B cell (primary cell): ENCODE measurements around the gene GJA10. TPM values are rescaled to one million over a fixed set of nuclear protein-coding genes. Genes with fewer than 3 reads are reported as not detected.

Experiments used
- ATAC-seq: fragments of 200-7000 bp; cut with Tn5 transposase; one replicate; pipeline ENCODE4 v1.10.0; 2021; ENCODE audit warnings: low read depth, mild to moderate bottlenecking, moderate number of reproducible peaks, moderate library complexity
- CTCF ChIA-PET: fragments of 350-600 bp; sonication (Branson Sonifier 250); formaldehyde crosslinking; loops from one replicate; lab custom pipeline; 2021; ENCODE audit warnings: antibody characterized with exemption, inconsistent platforms; lab: Charles Lee
- POLR2A ChIA-PET: fragments of 350-600 bp; sonication (Branson Sonifier 250); formaldehyde crosslinking; loops from one replicate; lab custom pipeline; 2021; ENCODE audit warnings: antibody characterized with exemption; lab: Charles Lee
- DNase-seq: peaks from one replicate; pipeline ENCODE4 v3.0.0; 2013
- H2AFZ ChIP-seq: 2 replicates; pipeline ENCODE4 v1.6.1; 2012; ENCODE audit warnings: mild to moderate bottlenecking, low read depth, low read length; ENCODE audit not compliant: insufficient read depth, poor library complexity, severe bottlenecking
- H3K27ac ChIP-seq, 2 donors: 1 replicate in 1 of 2; 2 replicates in 1 of 2; pipeline ENCODE4 v1.5.1; 2012 to 2013; ENCODE audit warnings: low read length in 2 of 2, mild to moderate bottlenecking in 2 of 2, moderate library complexity in 1 of 2
- H3K27me3 ChIP-seq, 4 experiments: fragments of 200-600 bp in 1 of 4; sonication (generic) in 1 of 4; replicated peaks in 1 of 4; 1 replicate in 2 of 4; 2 replicates in 2 of 4; pipeline versions ENCODE4 v1.6.1 to v1.7.0; 2013 to 2016; ENCODE audit warnings: low read length in 3 of 4, mild to moderate bottlenecking in 2 of 4, mixed read lengths in 1 of 4, moderate library complexity in 1 of 4; ENCODE audit not compliant: insufficient read depth in 4 of 4, control insufficient read depth in 3 of 4; ENCODE audit errors: control extremely low read depth in 1 of 4
- H3K36me3 ChIP-seq, 2 experiments: replicated peaks in 1 of 2; 1 replicate in 1 of 2; 2 replicates in 1 of 2; pipeline versions ENCODE4 v1.6.1 to v1.7.1; 2013; ENCODE audit warnings: low read length in 1 of 2; ENCODE audit not compliant: insufficient read depth in 2 of 2, control insufficient read depth in 1 of 2; ENCODE audit errors: control extremely low read depth in 1 of 2, extremely low read depth in 1 of 2
- H3K4me1 ChIP-seq, 2 donors: fragments of 200-600 bp in 1 of 2; sonication (generic) in 1 of 2; 1 replicate in 1 of 2; 2 replicates in 1 of 2; pipeline versions ENCODE4 v1.5.1 to v1.6.1; 2013 to 2017; ENCODE audit warnings: low read length in 2 of 2; ENCODE audit not compliant: control insufficient read depth in 2 of 2, insufficient read depth in 2 of 2
- H3K4me2 ChIP-seq: replicated peaks from 2 replicates; pipeline ENCODE3; 2012; ENCODE audit warnings: mild to moderate bottlenecking, low read depth, low read length; ENCODE audit not compliant: poor library complexity, severe bottlenecking
- H3K4me3 ChIP-seq, 5 experiments: fragments of 200-600 bp in 1 of 5; sonication (generic) in 1 of 5; 1 replicate in 3 of 5; 2 replicates in 2 of 5; pipeline versions ENCODE4 v1.5.1 to v1.7.0; 2011 to 2016; ENCODE audit warnings: low read length in 4 of 5, mild to moderate bottlenecking in 4 of 5, low read depth in 2 of 5, control low read depth in 1 of 5, moderate library complexity in 1 of 5; ENCODE audit not compliant: insufficient read depth in 1 of 5; ENCODE audit errors: control extremely low read depth in 1 of 5, extremely low read depth in 1 of 5
- H3K79me2 ChIP-seq: fragments of 200-600 bp; sonication (generic); one replicate; pipeline ENCODE4 v1.6.0; 2016; ENCODE audit warnings: low read length; ENCODE audit not compliant: control insufficient read depth, insufficient read depth
- H3K9ac ChIP-seq: fragments of 200-600 bp; sonication (generic); 2 replicates; pipeline ENCODE4 v1.6.1; 2017; ENCODE audit warnings: mild to moderate bottlenecking, low read length, moderate library complexity
- H3K9me3 ChIP-seq, 3 donors: one replicate each; pipeline versions ENCODE4 v1.6.1 to v1.7.1; 2013; ENCODE audit warnings: low read length in 2 of 3; ENCODE audit not compliant: control insufficient read depth in 2 of 3, insufficient read depth in 1 of 3; ENCODE audit errors: control extremely low read depth in 1 of 3
- H4K20me1 ChIP-seq: 2 replicates; pipeline ENCODE4 v1.6.0; 2012; ENCODE audit warnings: mild to moderate bottlenecking, low read length; ENCODE audit not compliant: insufficient read depth, control insufficient read depth, poor library complexity, severe bottlenecking
- H3K27ac Mint-ChIP-seq: one replicate; pipeline ENCODE4 v1.8.0; 2021; ENCODE audit warnings: mixed read lengths
- H3K27me3 Mint-ChIP-seq: one replicate; pipeline ENCODE4 v1.8.0; 2021; ENCODE audit warnings: mixed read lengths
- H3K4me1 Mint-ChIP-seq: one replicate; pipeline ENCODE4 v1.8.0; 2021; ENCODE audit warnings: mixed read lengths
- H3K4me3 Mint-ChIP-seq: one replicate; pipeline ENCODE4 v1.8.0; 2021; ENCODE audit warnings: mixed read lengths
- H3K9me3 Mint-ChIP-seq: one replicate; pipeline ENCODE4 v1.8.0; 2022; ENCODE audit warnings: mixed read lengths; ENCODE audit not compliant: insufficient read depth
- EZH2 ChIP-seq: IDR thresholded peaks from 2 replicates; pipeline ENCODE4 v1.6.1; 2012; ENCODE audit warnings: borderline replicate concordance, low read depth, mild to moderate bottlenecking, moderate library complexity, low read length; ENCODE audit not compliant: insufficient read depth, poor library complexity, severe bottlenecking
- WGBS: methylation state at CpG from one replicate; pipeline ENCODE4 v1.1.5; 2013; ENCODE audit warnings: missing lambda C conversion rate; ENCODE audit not compliant: insufficient coverage; 5-methylcytosine and 5-hydroxymethylcytosine counted together
- intact Hi-C: fragments of 100-400 bp; cut with micrococcal nuclease; formaldehyde crosslinking; loops from one replicate; pipeline ENCODE4 v1.10.0; 2022
- polyA plus RNA-seq: library from polyadenylated mRNA; depleted of rRNA; stranded (reverse); fragments of >200 nt; gene quantifications from 2 replicates; pipeline ENCODE4 v1.2.3, GENCODE V29; 2012
- total RNA-seq, 2 donors: library from RNA; stranded (reverse); fragments of 120-200 nt in 1 of 2; gene quantifications; 1 replicate in 1 of 2; 2 replicates in 1 of 2; pipeline versions ENCODE4 v1.2.3 to v1.2.4, GENCODE V29; 2013 to 2022
- TF ChIP-seq, protein P1 (sequence below): fragments of 200-600 bp; IDR thresholded peaks from one replicate; pipeline ENCODE4 v1.8.0; 2022; ENCODE audit warnings: antibody characterized with exemption, mild to moderate bottlenecking

Gene GJA10
- total and polyA plus RNA-seq, 2 donors (not counting 1 experiment from before 2014, with no cell fraction given): not detected

DNA sequence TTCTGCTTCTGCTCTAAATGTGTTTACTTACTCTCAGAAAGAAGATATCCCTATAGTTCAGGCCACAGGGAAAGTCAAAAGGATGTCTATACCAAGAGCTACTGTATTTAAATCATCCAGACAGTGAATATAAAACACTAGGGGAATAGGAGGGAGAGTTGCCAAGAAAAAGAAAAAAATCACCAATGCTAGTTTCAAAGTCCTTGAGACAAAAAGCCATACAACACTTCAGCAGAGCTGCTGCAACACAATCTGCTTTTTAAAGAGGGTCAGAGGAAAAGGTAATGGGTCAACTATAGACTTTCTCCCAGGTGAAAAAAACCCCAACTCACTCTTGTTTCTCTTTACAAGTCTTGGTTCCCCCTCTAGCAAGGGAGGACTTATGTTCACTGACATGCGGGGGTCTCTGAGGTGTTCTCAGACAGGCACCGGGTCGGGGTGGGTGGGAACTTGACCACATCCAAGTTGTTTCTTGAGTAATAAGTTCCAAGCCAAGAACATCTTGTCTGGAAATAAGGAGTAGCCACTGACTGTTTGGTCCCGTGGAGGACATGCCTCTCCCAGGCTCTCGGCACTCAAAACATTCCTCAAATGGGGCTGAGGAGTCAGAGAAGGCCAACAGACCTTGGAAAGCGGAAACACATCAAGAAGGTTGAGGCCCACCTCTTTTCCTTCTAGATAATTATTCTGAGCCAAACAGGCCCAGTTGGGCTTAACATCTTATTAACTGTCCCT, 47.7 kb downstream of the GJA10 start:
- TF ChIP-seq EZH2: no peak
- TF ChIP-seq, protein P1, sequence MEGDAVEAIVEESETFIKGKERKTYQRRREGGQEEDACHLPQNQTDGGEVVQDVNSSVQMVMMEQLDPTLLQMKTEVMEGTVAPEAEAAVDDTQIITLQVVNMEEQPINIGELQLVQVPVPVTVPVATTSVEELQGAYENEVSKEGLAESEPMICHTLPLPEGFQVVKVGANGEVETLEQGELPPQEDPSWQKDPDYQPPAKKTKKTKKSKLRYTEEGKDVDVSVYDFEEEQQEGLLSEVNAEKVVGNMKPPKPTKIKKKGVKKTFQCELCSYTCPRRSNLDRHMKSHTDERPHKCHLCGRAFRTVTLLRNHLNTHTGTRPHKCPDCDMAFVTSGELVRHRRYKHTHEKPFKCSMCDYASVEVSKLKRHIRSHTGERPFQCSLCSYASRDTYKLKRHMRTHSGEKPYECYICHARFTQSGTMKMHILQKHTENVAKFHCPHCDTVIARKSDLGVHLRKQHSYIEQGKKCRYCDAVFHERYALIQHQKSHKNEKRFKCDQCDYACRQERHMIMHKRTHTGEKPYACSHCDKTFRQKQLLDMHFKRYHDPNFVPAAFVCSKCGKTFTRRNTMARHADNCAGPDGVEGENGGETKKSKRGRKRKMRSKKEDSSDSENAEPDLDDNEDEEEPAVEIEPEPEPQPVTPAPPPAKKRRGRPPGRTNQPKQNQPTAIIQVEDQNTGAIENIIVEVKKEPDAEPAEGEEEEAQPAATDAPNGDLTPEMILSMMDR: no peak
- WGBS: 90% methylated on average over 5 of the region's 6 CpGs
- Histone ChIP-seq H3K4me3 (no peak overlapping the region), H4K20me1 (peaks cover 87% of the 10 kb centered on the region), H3K36me3 (peaks cover 16 to 51% of the 10 kb centered on the region in 2 experiments), H3K9ac (no peak overlapping the region), H3K4me2 (no peak overlapping the region), H3K4me1 (no peaks in the 10 kb centered on the region), H3K27me3 (no peaks in the 10 kb centered on the region), H3K79me2 (peaks cover 18% of the 10 kb centered on the region), H3K27ac (no peak overlapping the region), H3K9me3 (no peaks in the 10 kb centered on the region), H2AFZ (no peak overlapping the region)
- intact Hi-C loops: loop anchor here (2.0 to 10.0 kb wide), 3 partner anchors 117 to 509 kb away; partner anchors contain the start of genes ANKRD6 and CASP8AP2
- CTCF ChIA-PET: interaction anchor here (0.7 to 8.3 kb wide), 12 partner anchors 11 to 535 kb away, joined by 3 to 206 read pairs (median 6); no protein-coding TSS in a partner anchor
- DNase-seq (no peak), ATAC-seq (no peak)
- Mint-ChIP-seq H3K9me3 (no peaks in the 10 kb centered on the region), H3K27me3 (no peaks in the 10 kb centered on the region), H3K4me3 (no peak overlapping the region), H3K4me1 (peaks cover 9% of the 10 kb centered on the region), H3K27ac (peak overlapping the region; percentile 22)
- POLR2A ChIA-PET: interaction anchor here (0.8 kb wide), 1 partner anchor 264 kb away, joined by 3 read pairs; no protein-coding TSS in a partner anchor

GRCh38 chr6:89942601-89943000, 48.3 kb downstream of the GJA10 start:
- Mint-ChIP-seq H3K27ac (peak overlapping the region; percentile 22), H3K9me3 (no peaks in the 10 kb centered on the region), H3K27me3 (no peaks in the 10 kb centered on the region), H3K4me1 (peaks cover 9% of the 10 kb centered on the region), H3K4me3 (no peak overlapping the region)
- Histone ChIP-seq H3K9me3 (no peaks in the 10 kb centered on the region), H3K27ac (no peak overlapping the region), H3K4me3 (no peak overlapping the region), H3K9ac (no peak overlapping the region), H4K20me1 (peaks cover 84% of the 10 kb centered on the region), H3K27me3 (no peaks in the 10 kb centered on the region), H3K79me2 (peaks cover 16% of the 10 kb centered on the region), H3K36me3 (peaks cover 14 to 48% of the 10 kb centered on the region in 2 experiments), H3K4me1 (no peaks in the 10 kb centered on the region), H3K4me2 (no peak overlapping the region), H2AFZ (no peak overlapping the region)
- intact Hi-C loops: loop anchor here (5.0 to 10.0 kb wide), 2 partner anchors 118 to 345 kb away; partner anchors contain the start of gene CASP8AP2
- DNase-seq (no peak), ATAC-seq (no peak)
- POLR2A ChIA-PET: interaction anchor here (0.5 kb wide), 1 partner anchor 559 kb away, joined by 4 read pairs; no protein-coding TSS in a partner anchor
- TF ChIP-seq, protein P1: no peak
- no peak for TF ChIP-seq EZH2
- CTCF ChIA-PET: interaction anchor here (0.7 to 8.3 kb wide), 7 partner anchors 12 to 535 kb away, joined by 3 to 206 read pairs (median 5); no protein-coding TSS in a partner anchor
- 100% methylated on average over 3 of the region's 8 CpGs for WGBS
